ENCODE results near the gene KDM3A. TPM values are rescaled to one million over a fixed set of nuclear protein-coding genes. Genes with fewer than 3 reads are reported as not detected.

KDM3A gene
- polyA plus RNA-seq, 1 donor from 2014 or later = 51.2 TPM

DNA sequence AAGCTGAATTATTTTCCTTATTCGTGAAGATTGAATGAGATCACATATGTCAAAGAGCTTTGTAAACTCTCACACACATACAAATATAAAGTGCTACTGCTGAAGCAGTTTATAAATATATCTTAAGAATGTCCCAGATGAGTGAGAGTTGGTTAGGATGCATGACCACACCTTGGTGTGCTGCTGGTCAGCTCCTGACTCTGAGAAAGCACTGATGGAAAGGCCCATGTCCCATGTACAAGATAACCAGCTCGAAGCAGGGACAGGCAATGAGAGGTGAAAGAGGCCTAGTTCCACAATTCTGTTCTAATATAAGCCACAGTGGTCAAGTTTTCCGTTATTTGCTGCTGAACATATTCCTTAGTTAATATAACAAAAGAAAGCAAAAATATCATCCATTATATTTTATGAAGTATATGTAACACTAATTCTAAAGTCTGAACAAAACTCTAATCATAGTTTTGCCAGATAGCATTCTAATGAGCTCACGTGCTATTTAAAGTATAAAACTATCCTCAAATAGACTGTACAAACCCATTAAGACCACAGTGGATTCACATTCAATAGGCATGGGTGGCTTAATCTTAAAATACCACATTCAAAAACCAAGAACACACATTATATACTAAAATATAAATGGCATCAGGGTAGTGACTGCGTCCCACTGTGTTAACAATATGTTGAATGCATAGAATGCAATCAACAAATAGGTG lies 72.9 kb downstream of the KDM3A start:
- no peak overlapping the region for H2AFZ ChIP-seq (ENCODE audit: low read depth, low read length)
- H3K4me2 ChIP-seq (ENCODE audit: low read length) = no peak overlapping the region
- no peaks in the 10 kb centered on the region for H3K27me3 ChIP-seq (ENCODE audit: insufficient read depth, low read depth, low read length)
- H3K4me3 ChIP-seq (ENCODE audit: low read length) = no peak overlapping the region
- TF ChIP-seq TAF1 (IDR thresholded peaks at IDR 0.05; ENCODE audit: low read depth) (no peak), EZH2 (IDR thresholded peaks at IDR 0.05; ENCODE audit: borderline replicate concordance, insufficient read depth, low read length, poor library complexity, severe bottlenecking) (no peak), RAD21 (conservative IDR thresholded peaks at IDR 0.05) (no peak), POLR2AphosphoS5 (IDR thresholded peaks at IDR 0.05) (no peak), SMC3 (conservative IDR thresholded peaks at IDR 0.05; ENCODE audit: poor library complexity) (no peak)
- TF ChIP-seq, protein P1, sequence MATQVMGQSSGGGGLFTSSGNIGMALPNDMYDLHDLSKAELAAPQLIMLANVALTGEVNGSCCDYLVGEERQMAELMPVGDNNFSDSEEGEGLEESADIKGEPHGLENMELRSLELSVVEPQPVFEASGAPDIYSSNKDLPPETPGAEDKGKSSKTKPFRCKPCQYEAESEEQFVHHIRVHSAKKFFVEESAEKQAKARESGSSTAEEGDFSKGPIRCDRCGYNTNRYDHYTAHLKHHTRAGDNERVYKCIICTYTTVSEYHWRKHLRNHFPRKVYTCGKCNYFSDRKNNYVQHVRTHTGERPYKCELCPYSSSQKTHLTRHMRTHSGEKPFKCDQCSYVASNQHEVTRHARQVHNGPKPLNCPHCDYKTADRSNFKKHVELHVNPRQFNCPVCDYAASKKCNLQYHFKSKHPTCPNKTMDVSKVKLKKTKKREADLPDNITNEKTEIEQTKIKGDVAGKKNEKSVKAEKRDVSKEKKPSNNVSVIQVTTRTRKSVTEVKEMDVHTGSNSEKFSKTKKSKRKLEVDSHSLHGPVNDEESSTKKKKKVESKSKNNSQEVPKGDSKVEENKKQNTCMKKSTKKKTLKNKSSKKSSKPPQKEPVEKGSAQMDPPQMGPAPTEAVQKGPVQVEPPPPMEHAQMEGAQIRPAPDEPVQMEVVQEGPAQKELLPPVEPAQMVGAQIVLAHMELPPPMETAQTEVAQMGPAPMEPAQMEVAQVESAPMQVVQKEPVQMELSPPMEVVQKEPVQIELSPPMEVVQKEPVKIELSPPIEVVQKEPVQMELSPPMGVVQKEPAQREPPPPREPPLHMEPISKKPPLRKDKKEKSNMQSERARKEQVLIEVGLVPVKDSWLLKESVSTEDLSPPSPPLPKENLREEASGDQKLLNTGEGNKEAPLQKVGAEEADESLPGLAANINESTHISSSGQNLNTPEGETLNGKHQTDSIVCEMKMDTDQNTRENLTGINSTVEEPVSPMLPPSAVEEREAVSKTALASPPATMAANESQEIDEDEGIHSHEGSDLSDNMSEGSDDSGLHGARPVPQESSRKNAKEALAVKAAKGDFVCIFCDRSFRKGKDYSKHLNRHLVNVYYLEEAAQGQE (IDR thresholded peaks at IDR 0.05; ENCODE audit: borderline replicate concordance) = no peak
- TF ChIP-seq, protein P2, sequence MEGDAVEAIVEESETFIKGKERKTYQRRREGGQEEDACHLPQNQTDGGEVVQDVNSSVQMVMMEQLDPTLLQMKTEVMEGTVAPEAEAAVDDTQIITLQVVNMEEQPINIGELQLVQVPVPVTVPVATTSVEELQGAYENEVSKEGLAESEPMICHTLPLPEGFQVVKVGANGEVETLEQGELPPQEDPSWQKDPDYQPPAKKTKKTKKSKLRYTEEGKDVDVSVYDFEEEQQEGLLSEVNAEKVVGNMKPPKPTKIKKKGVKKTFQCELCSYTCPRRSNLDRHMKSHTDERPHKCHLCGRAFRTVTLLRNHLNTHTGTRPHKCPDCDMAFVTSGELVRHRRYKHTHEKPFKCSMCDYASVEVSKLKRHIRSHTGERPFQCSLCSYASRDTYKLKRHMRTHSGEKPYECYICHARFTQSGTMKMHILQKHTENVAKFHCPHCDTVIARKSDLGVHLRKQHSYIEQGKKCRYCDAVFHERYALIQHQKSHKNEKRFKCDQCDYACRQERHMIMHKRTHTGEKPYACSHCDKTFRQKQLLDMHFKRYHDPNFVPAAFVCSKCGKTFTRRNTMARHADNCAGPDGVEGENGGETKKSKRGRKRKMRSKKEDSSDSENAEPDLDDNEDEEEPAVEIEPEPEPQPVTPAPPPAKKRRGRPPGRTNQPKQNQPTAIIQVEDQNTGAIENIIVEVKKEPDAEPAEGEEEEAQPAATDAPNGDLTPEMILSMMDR (IDR thresholded peaks at IDR 0.05; ENCODE audit: poor library complexity, severe bottlenecking) = no peak
- H3K79me2 ChIP-seq (replicated peaks; ENCODE audit: insufficient read depth, low read length) = no peaks in the 10 kb centered on the region
- H3K9ac ChIP-seq (ENCODE audit: low read length) = no peak overlapping the region
- no peaks in the 10 kb centered on the region for H3K9me3 ChIP-seq (ENCODE audit: low read length)
- no peaks in the 10 kb centered on the region for H3F3A ChIP-seq (ENCODE audit: insufficient read depth, low read length, poor library complexity, severe bottlenecking)
- no peaks in the 10 kb centered on the region for H4K20me1 ChIP-seq (ENCODE audit: insufficient read depth)
- H3K27ac ChIP-seq (ENCODE audit: low read length) = no peak overlapping the region
- H3K36me3 ChIP-seq (ENCODE audit: insufficient read depth, low read length) = no peaks in the 10 kb centered on the region
- H3K9me2 ChIP-seq (ENCODE audit: insufficient read depth, low read length) = no peaks in the 10 kb centered on the region

DNA sequence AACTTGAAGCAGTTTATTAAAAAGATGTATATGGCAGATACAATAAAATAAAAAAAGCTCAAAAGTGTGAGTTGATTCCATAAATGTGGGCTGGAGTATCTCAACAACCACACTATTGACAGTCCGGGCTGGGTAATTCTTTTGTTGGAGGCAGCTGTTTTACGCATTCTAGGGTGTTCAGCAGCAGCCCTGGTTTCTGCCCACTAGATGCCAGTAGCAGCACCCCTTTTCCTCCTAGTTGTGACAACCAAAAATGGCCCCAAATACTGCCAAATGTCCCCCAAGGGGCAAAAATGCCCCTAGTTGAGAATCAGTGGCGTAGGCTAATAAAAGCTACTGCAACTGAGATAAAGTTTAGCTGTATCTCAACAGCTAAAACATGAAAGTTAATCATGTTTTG lies 77.3 kb downstream of the KDM3A start:
- Histone ChIP-seq H2AFZ (ENCODE audit: low read depth, low read length) (no peak overlapping the region), H3K4me2 (ENCODE audit: low read length) (no peak overlapping the region), H4K20me1 (ENCODE audit: insufficient read depth) (no peaks in the 10 kb centered on the region), H3K36me3 (ENCODE audit: insufficient read depth, low read length) (no peaks in the 10 kb centered on the region), H3K9me2 (ENCODE audit: insufficient read depth, low read length) (no peaks in the 10 kb centered on the region), H3K79me2 (replicated peaks; ENCODE audit: insufficient read depth, low read length) (no peaks in the 10 kb centered on the region), H3K27me3 (ENCODE audit: insufficient read depth, low read depth, low read length) (no peaks in the 10 kb centered on the region), H3K27ac (ENCODE audit: low read length) (no peak overlapping the region), H3K4me3 (ENCODE audit: low read length) (no peak overlapping the region), H3K9me3 (ENCODE audit: low read length) (no peaks in the 10 kb centered on the region), H3K9ac (ENCODE audit: low read length) (no peak overlapping the region), H3F3A (ENCODE audit: insufficient read depth, low read length, poor library complexity, severe bottlenecking) (no peaks in the 10 kb centered on the region)
- TF ChIP-seq POLR2AphosphoS5 (IDR thresholded peaks at IDR 0.05) = no peak
- TF ChIP-seq, protein P2 (IDR thresholded peaks at IDR 0.05; ENCODE audit: poor library complexity, severe bottlenecking) = peak; percentile 17
